Measurements from ENCODE around the gene C14orf119.

C14orf119 gene

DNA sequence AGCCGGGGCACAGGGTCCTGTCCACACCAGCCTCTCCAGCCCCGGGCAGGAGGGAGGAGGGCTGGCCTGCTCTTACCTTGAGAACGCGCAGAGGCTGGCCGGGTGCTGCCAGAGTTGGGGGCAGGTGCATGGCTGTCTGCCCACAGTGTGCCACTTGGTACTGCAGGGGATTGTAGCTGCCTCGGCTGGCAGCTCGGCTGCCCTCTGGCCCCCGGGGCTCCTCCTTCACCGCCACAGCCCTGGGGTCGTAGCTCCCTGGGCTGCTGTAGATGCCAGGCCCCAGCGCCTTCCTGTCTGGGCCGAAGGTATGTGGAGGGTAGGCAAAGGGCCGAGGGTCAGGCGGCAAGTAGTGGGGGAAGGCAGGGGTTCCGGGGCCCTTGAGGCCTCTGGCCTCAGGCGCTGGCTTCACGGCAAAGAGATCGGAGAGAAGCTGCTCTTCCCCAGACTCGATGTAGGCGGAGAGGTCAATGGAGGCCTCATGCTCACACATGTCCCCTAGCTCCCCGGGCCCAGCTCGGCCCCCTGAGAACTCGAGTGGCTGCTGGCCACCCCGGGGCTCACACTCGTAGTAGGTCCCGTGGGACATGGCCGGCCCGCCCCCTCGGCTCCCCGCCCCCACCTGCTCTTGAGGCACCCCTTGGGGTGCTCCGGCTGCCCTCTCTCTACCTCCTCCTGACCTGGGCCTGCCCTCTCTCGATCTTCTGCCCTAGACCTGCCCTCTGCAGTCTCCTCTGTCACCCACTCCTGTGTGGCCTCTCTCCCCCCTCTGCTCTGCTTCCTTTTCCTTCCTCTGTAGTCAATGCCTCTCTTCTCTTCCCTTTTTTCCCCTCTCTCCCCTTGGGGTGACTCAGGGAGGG is 23.4 kb downstream of the C14orf119 start, which contains the start of gene CEBPE:
CEBPE (minus strand) TSS at position 750 of the 857 bp plus-strand sequence; CDS start at position 586, 164 bp downstream.
- no peaks in the 10 kb centered on the region for H3K79me2 ChIP-seq (ENCODE audit: insufficient read depth, low read length)
- H3K36me3 ChIP-seq (ENCODE audit: insufficient read depth, low read length), result no peaks in the 10 kb centered on the region
- no peaks in the 10 kb centered on the region for H3K9me3 ChIP-seq (ENCODE audit: low read length)
- no peaks in the 10 kb centered on the region for H4K20me1 ChIP-seq (ENCODE audit: insufficient read depth, low read length)
- no peak within 1 kb of the TSS for H2AFZ ChIP-seq (ENCODE audit: low read length)
- H3F3A ChIP-seq (ENCODE audit: insufficient read depth, low read length), result no peaks in the 10 kb centered on the region
- H3K4me3 ChIP-seq (ENCODE audit: low read depth, low read length, poor library complexity, severe bottlenecking), result no peak within 1 kb of the TSS
- peaks cover 24% of the 10 kb centered on the region for H3K4me1 ChIP-seq (ENCODE audit: insufficient read depth, low read length, severe bottlenecking)
- H3K27me3 ChIP-seq (ENCODE audit: insufficient read depth, low read length), result no peaks in the 10 kb centered on the region
- no peaks in the 10 kb centered on the region for H3K9me2 ChIP-seq (ENCODE audit: low read depth, low read length)
- H3K9ac ChIP-seq (ENCODE audit: low read length), result peak within 1 kb of the TSS; percentile 8; the same call in 1 of the 2 replicates
- peak within 1 kb of the TSS; percentile 67 for H3K27ac ChIP-seq (ENCODE audit: low read depth, low read length, poor library complexity, severe bottlenecking)
- H3K4me2 ChIP-seq (ENCODE audit: low read length), result peak within 1 kb of the TSS; percentile 55; the same call in 1 of the 2 replicates
- TF ChIP-seq EZH2 (IDR thresholded peaks at IDR 0.05; ENCODE audit: borderline replicate concordance, low read length) (no peak), CTCF (IDR thresholded peaks at IDR 0.05; ENCODE audit: low read length) (no peak)

DNA sequence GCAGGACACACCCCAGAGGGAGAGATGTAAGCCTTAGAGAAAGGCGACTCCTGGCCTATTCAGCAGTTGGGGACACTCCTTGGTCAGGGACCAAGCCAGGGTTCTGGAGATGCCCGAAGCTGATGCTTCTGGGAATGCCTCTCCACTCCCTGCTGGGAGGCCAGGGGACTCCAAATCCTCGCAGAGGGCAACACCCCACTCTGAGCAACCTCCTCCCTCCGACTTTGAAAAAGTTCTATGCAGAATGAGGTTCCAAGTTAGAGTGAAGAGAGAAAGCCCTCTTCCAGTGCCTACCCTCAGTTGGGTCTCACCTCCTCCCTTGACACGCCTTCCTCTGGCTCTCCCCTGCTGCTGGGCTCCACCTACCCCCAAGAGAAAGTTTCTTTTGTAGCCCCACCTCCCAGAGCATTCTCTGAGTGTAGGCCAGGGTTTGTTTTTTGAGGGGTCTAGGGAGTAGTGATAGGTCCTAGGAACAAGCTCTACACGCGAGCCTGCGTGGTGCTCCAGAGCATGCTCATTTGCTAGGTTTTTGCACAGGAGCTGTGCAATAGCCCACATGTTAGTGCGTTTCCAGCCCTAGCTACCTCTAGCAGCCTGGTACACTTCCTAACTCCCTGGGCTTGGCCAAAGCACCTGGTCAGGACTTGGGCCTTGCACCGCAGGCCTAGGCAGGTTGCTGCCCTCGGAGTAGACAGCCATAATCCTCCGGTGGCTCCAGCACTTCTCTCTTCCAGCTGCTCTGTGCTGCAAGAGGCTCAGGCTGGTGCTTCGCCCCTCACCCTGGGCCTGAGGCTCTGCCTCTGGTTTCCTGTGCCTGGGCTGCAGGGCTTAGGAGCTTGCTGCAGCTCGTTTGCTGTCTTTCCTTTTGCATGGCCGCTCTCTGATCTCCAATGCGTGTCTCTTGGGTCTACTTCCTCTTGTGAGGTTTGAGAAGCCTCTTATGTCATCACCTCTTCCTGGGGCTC is 24.3 kb downstream of the C14orf119 start:
- Histone ChIP-seq H3K36me3 (ENCODE audit: insufficient read depth, low read length) (no peaks in the 10 kb centered on the region), H3F3A (ENCODE audit: insufficient read depth, low read length) (no peaks in the 10 kb centered on the region), H3K79me2 (ENCODE audit: insufficient read depth, low read length) (no peaks in the 10 kb centered on the region), H4K20me1 (ENCODE audit: insufficient read depth, low read length) (no peaks in the 10 kb centered on the region), H3K27me3 (ENCODE audit: insufficient read depth, low read length) (no peaks in the 10 kb centered on the region), H3K4me3 (ENCODE audit: low read depth, low read length, poor library complexity, severe bottlenecking) (no peak overlapping the region), H2AFZ (ENCODE audit: low read length) (no peak overlapping the region; the same call in 1 of the 2 replicates), H3K4me2 (ENCODE audit: low read length) (peak overlapping the region; percentile 55; the same call in 1 of the 2 replicates), H3K9me3 (ENCODE audit: low read length) (no peaks in the 10 kb centered on the region), H3K9me2 (ENCODE audit: low read depth, low read length) (no peaks in the 10 kb centered on the region), H3K27ac (ENCODE audit: low read depth, low read length, poor library complexity, severe bottlenecking) (peak overlapping the region; percentile 67), H3K4me1 (ENCODE audit: insufficient read depth, low read length, severe bottlenecking) (peaks cover 24% of the 10 kb centered on the region), H3K9ac (ENCODE audit: low read length) (peak overlapping the region; percentile 8; the same call in 1 of the 2 replicates)
- TF ChIP-seq CTCF (IDR thresholded peaks at IDR 0.05; ENCODE audit: low read length) (no peak), EZH2 (IDR thresholded peaks at IDR 0.05; ENCODE audit: borderline replicate concordance, low read length) (no peak)

DNA sequence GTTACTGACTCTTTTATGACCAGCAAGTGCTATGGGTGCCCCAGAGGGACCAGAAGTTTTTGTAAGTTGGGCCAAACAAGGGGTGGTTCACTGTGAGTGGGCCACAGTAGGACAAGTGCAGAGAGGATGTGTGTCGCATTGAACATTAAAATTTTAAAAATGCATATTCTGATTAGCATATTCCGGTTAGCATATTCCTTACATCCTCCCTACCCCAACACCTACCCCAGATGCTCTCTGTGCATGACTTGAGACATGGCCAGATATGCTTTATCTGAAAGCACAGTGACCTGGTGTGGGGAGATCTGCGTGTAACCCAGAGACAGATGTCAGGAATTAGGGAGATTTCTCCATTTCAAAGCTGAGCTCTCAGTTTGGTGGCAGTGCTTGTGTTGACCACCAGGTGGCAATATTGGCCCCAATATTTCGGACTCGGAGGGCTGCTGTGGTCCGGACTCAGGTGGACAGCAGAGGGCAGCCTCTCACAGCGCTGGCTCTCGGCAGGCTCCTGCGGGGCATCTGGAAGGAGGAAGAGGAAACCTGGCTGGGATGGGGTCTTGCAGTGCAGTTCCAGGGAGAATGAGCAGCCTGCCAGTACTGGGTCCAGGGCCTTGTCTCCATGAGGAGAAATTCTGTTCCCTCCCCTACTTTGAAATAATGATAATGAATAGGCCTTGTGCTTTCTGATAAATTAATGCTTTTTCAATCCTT is 25.4 kb downstream of the C14orf119 start:
- peaks cover 24% of the 10 kb centered on the region for H3K4me1 ChIP-seq (ENCODE audit: insufficient read depth, low read length, severe bottlenecking)
- peak overlapping the region; percentile 11; the same call in 1 of the 2 replicates for H3K9ac ChIP-seq (ENCODE audit: low read length)
- H3K27me3 ChIP-seq (ENCODE audit: insufficient read depth, low read length), result no peaks in the 10 kb centered on the region
- H3K4me2 ChIP-seq (ENCODE audit: low read length), result peak overlapping the region; percentile 55
- H3K4me3 ChIP-seq (ENCODE audit: low read depth, low read length, poor library complexity, severe bottlenecking), result peak overlapping the region; percentile 17
- H3K79me2 ChIP-seq (ENCODE audit: insufficient read depth, low read length), result no peaks in the 10 kb centered on the region
- no peaks in the 10 kb centered on the region for H3F3A ChIP-seq (ENCODE audit: insufficient read depth, low read length)
- no peaks in the 10 kb centered on the region for H3K9me3 ChIP-seq (ENCODE audit: low read length)
- TF ChIP-seq CTCF (IDR thresholded peaks at IDR 0.05; ENCODE audit: low read length) (peak; percentile 100), EZH2 (IDR thresholded peaks at IDR 0.05; ENCODE audit: borderline replicate concordance, low read length) (no peak)
- no peaks in the 10 kb centered on the region for H3K36me3 ChIP-seq (ENCODE audit: insufficient read depth, low read length)
- H2AFZ ChIP-seq (ENCODE audit: low read length), result peak overlapping the region; percentile 54; the same call in 1 of the 2 replicates
- H3K27ac ChIP-seq (ENCODE audit: low read depth, low read length, poor library complexity, severe bottlenecking), result peak overlapping the region; percentile 67
- H4K20me1 ChIP-seq (ENCODE audit: insufficient read depth, low read length), result no peaks in the 10 kb centered on the region
- H3K9me2 ChIP-seq (ENCODE audit: low read depth, low read length), result no peaks in the 10 kb centered on the region
